GM23338 (cell line): ENCODE data around the gene MYLK4.

Source experiments
- CREB1 ChIP-seq: fragments of 250-450 bp; sonication (Bioruptor Pico); IDR thresholded peaks from 2 replicates; pipeline ENCODE4 v1.5.0; 2020; ENCODE audit warnings: low read depth, mild to moderate bottlenecking, moderate library complexity
- CTCF ChIP-seq, 2 experiments: fragments of 200-600 bp in 1 of 2; sonication (generic) in 1 of 2; conservative IDR thresholded peaks; 2 replicates each; pipeline versions ENCODE4 v1.5.1 to v1.6.1; 2016 to 2017; ENCODE audit warnings: antibody characterized with exemption in 2 of 2, low read depth in 2 of 2, mild to moderate bottlenecking in 2 of 2, moderate library complexity in 1 of 2
- EZH2 ChIP-seq: fragments of 200-600 bp; sonication (generic); IDR thresholded peaks from one replicate; pipeline ENCODE4 v1.8.0; 2017; ENCODE audit warnings: antibody characterized with exemption, mild to moderate bottlenecking, low read depth; ENCODE audit not compliant: unreplicated experiment
- EZH2phosphoT487 ChIP-seq: fragments of 200-600 bp; sonication (generic); IDR thresholded peaks from one replicate; pipeline ENCODE4 v1.8.1; 2018; ENCODE audit warnings: antibody characterized with exemption; ENCODE audit not compliant: unreplicated experiment
- JUNB ChIP-seq: IDR thresholded peaks from one replicate; pipeline ENCODE4 v1.6.1; 2016; ENCODE audit warnings: antibody characterized with exemption; ENCODE audit not compliant: unreplicated experiment
- POLR2AphosphoS5 ChIP-seq: IDR thresholded peaks from 2 replicates; pipeline ENCODE4 v1.6.1; 2016; ENCODE audit warnings: antibody characterized with exemption, low read depth
- REST ChIP-seq: IDR thresholded peaks from one replicate; pipeline ENCODE4 v1.6.1; 2018; ENCODE audit warnings: antibody characterized with exemption; ENCODE audit not compliant: unreplicated experiment
- ZNF114 ChIP-seq: fragments of 250-450 bp; sonication (Bioruptor Pico); IDR thresholded peaks from 2 replicates; pipeline ENCODE4 v1.5.0; 2020; ENCODE audit warnings: mild to moderate bottlenecking, moderate library complexity

- TF ChIP-seq CTCF (conservative IDR thresholded peaks at IDR 0.05; ENCODE audit: low read depth in 2 of 2) (no peak), EZH2 (no peak), REST (no peak), POLR2AphosphoS5 (no peak), JUNB (no peak), EZH2phosphoT487 (no peak), CREB1 (CRISPR knock-in tag) (no peak), ZNF114 (CRISPR knock-in tag) (no peak)
Measured at GRCh38 chr6:2799936-2800527, 49.3 kb upstream of the MYLK4 start.
